Sigmoid colon (tissue), 7 donors: ENCODE data around the gene SLC38A6. TPM values are rescaled to one million over a fixed set of nuclear protein-coding genes. Genes with fewer than 3 reads are reported as not detected.

ENCODE experiments used
- DNase-seq: peaks from one replicate; pipeline ENCODE4 v3.0.0-alpha.2; 2019
- H3K27ac ChIP-seq, 4 donors: fragments of 200-600 bp; sonication (generic); one replicate each; pipeline ENCODE4 v1.5.1; 2016 to 2019; ENCODE audit warnings: mild to moderate bottlenecking in 1 of 4
- H3K27me3 ChIP-seq, 3 donors: fragments of 200-600 bp; sonication (generic); one replicate each; pipeline ENCODE4 v1.5.1; 2019; ENCODE audit warnings: mild to moderate bottlenecking in 1 of 3
- H3K36me3 ChIP-seq, 4 donors: fragments of 200-600 bp; sonication (generic); one replicate each; pipeline ENCODE4 v1.5.1; 2016 to 2019
- H3K4me1 ChIP-seq, 4 donors: fragments of 200-600 bp; sonication (generic); one replicate each; pipeline ENCODE4 v1.5.1; 2017 to 2019
- H3K4me3 ChIP-seq, 4 donors: fragments of 200-600 bp; sonication (generic); one replicate each; pipeline ENCODE4 v1.5.1; 2017 to 2019; ENCODE audit warnings: mild to moderate bottlenecking in 2 of 4, moderate library complexity in 1 of 4
- H3K9me3 ChIP-seq, 4 donors: fragments of 200-600 bp in 3 of 4; sonication (generic) in 3 of 4; one replicate each; pipeline versions ENCODE4 v1.5.1 to v1.6.1; 2013 to 2019
- CTCF ChIP-seq, 4 experiments: fragments of 450-650 bp in 3 of 4; fragments of 200-600 bp in 1 of 4; IDR thresholded peaks; one replicate each; pipeline ENCODE4 v1.5.1; 2016 to 2019; ENCODE audit warnings: antibody characterized with exemption in 4 of 4, mild to moderate bottlenecking in 3 of 4, moderate library complexity in 2 of 4
- EP300 ChIP-seq, 4 donors: sonication (generic); formaldehyde crosslinking; IDR thresholded peaks; one replicate each; pipeline ENCODE4 v1.6.1; 2017; ENCODE audit warnings: antibody characterized with exemption in 4 of 4
- POLR2A ChIP-seq, 2 donors: fragments of 450-650 bp; IDR thresholded peaks; one replicate each; pipeline ENCODE4 v1.6.1; 2016; ENCODE audit warnings: antibody characterized with exemption in 2 of 2, mild to moderate bottlenecking in 2 of 2, moderate library complexity in 2 of 2
- POLR2AphosphoS5 ChIP-seq, 4 donors: sonication (generic); formaldehyde crosslinking; IDR thresholded peaks; one replicate each; pipeline ENCODE4 v1.6.1; 2017; ENCODE audit warnings: antibody characterized with exemption in 4 of 4
- WGBS, 2 donors: extraction: QIAGEN DNeasy Blood & Tissue Kit; methylation state at CpG; one replicate each; pipeline ENCODE4 v1.1.7; 2013; 5-methylcytosine and 5-hydroxymethylcytosine counted together
- intact Hi-C: fragments of 100-400 bp; cut with DNase I; formaldehyde crosslinking; loops from one replicate; pipeline ENCODE4 v1.15.1; 2023
- polyA plus RNA-seq, 3 donors: library from polyadenylated mRNA; stranded (reverse); fragments of 200-250 nt; gene quantifications; one replicate each; pipeline ENCODE4 v1.2.3, GENCODE V29; 2013
- total RNA-seq, 4 donors: library from RNA; depleted of rRNA; stranded (reverse); fragments of >200 nt; gene quantifications; one replicate each; pipeline ENCODE4 v1.1.0, GENCODE V29; 2016
- donor health status: healthy with polysubstance abuse.
- donor health status: Bipolar disorder and iron deficiency.
- donor health status: healthy.

SLC38A6 gene
- total and polyA plus RNA-seq, 7 donors: 3.0 to 27.3 (median 11.8) TPM

GRCh38 chr14:60956632-60957031, 24.4 kb upstream of the SLC38A6 start:
- TF ChIP-seq EP300 (IDR thresholded peaks at IDR 0.05) (no peak), POLR2A (IDR thresholded peaks at IDR 0.05) (no peak), CTCF (IDR thresholded peaks at IDR 0.05) (no peak), POLR2AphosphoS5 (IDR thresholded peaks at IDR 0.05) (no peak)
- no peak for DNase-seq
- peaks cover 0 to 13% (median 8%) of the 10 kb centered on the region in 4 donors for H3K9me3 ChIP-seq
- no peak overlapping the region for H3K27ac ChIP-seq
- intact Hi-C loops: no loop called here
- WGBS, 2 donors: 93 to 95% methylated on average over 1 of the region's 1 CpG
- no peaks in the 10 kb centered on the region for H3K4me1 ChIP-seq
- peaks cover 0 to 12% (median 0%) of the 10 kb centered on the region in 4 donors for H3K36me3 ChIP-seq
- no peak overlapping the region for H3K4me3 ChIP-seq
- H3K27me3 ChIP-seq: no peaks in the 10 kb centered on the region

GRCh38 chr14:60958146-60958545, 22.9 kb upstream of the SLC38A6 start:
- no peaks in the 10 kb centered on the region for H3K27me3 ChIP-seq
- no peak overlapping the region for H3K4me3 ChIP-seq
- H3K27ac ChIP-seq: no peak overlapping the region
- TF ChIP-seq EP300 (IDR thresholded peaks at IDR 0.05) (no peak), POLR2A (IDR thresholded peaks at IDR 0.05) (no peak), POLR2AphosphoS5 (IDR thresholded peaks at IDR 0.05) (no peak), CTCF (IDR thresholded peaks at IDR 0.05) (no peak)
- no peaks in the 10 kb centered on the region for H3K4me1 ChIP-seq
- peaks cover 0 to 13% (median 8%) of the 10 kb centered on the region in 4 donors for H3K9me3 ChIP-seq
- intact Hi-C loops: no loop called here
- H3K36me3 ChIP-seq: peaks cover 0 to 12% (median 0%) of the 10 kb centered on the region in 4 donors
- no peak for DNase-seq

- TF ChIP-seq POLR2A (IDR thresholded peaks at IDR 0.05) (no peak), CTCF (IDR thresholded peaks at IDR 0.05) (no peak), POLR2AphosphoS5 (IDR thresholded peaks at IDR 0.05) (no peak), EP300 (IDR thresholded peaks at IDR 0.05) (no peak)
- peaks cover 0 to 8% (median 0%) of the 10 kb centered on the region in 4 donors for H3K9me3 ChIP-seq
- H3K4me1 ChIP-seq: peaks cover 0 to 11% (median 0%) of the 10 kb centered on the region in 4 donors
- H3K4me3 ChIP-seq: no peak overlapping the region
- H3K27me3 ChIP-seq: no peaks in the 10 kb centered on the region
- intact Hi-C loops: no loop called here
- no peak overlapping the region for H3K27ac ChIP-seq
- DNase-seq: no peak
- no peaks in the 10 kb centered on the region for H3K36me3 ChIP-seq
- WGBS, 2 donors: 51 to 64% methylated on average over 2 of the region's 2 CpGs
Observed at GRCh38 chr14:60963761-60964160, 17.3 kb upstream of the SLC38A6 start.

GRCh38 chr14:60964904-60965303, 16.1 kb upstream of the SLC38A6 start:
- H3K4me3 ChIP-seq: no peak overlapping the region
- no peak for DNase-seq
- WGBS, 2 donors: 20 to 54% methylated on average over 2 of the region's 2 CpGs
- H3K9me3 ChIP-seq: no peaks in the 10 kb centered on the region
- no peaks in the 10 kb centered on the region for H3K27me3 ChIP-seq
- no peak for TF ChIP-seq POLR2A (IDR thresholded peaks at IDR 0.05)
- TF ChIP-seq EP300 (IDR thresholded peaks at IDR 0.05): no peak
- no peak for TF ChIP-seq CTCF (IDR thresholded peaks at IDR 0.05)
- no peak for TF ChIP-seq POLR2AphosphoS5 (IDR thresholded peaks at IDR 0.05)
- intact Hi-C loops: no loop called here
- H3K4me1 ChIP-seq: peaks cover 0 to 11% (median 0%) of the 10 kb centered on the region in 4 donors
- H3K36me3 ChIP-seq: no peaks in the 10 kb centered on the region
- no peak overlapping the region for H3K27ac ChIP-seq

GRCh38 chr14:60965402-60965801, 15.6 kb upstream of the SLC38A6 start:
- Histone ChIP-seq H3K27ac (no peak overlapping the region), H3K4me3 (no peak overlapping the region), H3K9me3 (no peaks in the 10 kb centered on the region), H3K4me1 (peaks cover 0 to 11% (median 0%) of the 10 kb centered on the region in 4 donors), H3K36me3 (no peaks in the 10 kb centered on the region), H3K27me3 (no peaks in the 10 kb centered on the region)
- no peak for DNase-seq
- intact Hi-C loops: no loop called here
- TF ChIP-seq POLR2AphosphoS5 (IDR thresholded peaks at IDR 0.05): no peak
